ENCODE results near the gene ZMAT5.

- no peak for TF ChIP-seq CTCF (optimal IDR thresholded peaks at IDR 0.05 in 1 of 3, IDR thresholded peaks at IDR 0.05 in 1 of 3, conservative IDR thresholded peaks at IDR 0.05 in 1 of 3; ENCODE audit: extremely low read depth in 1 of 3, insufficient read depth in 2 of 3, low read length in 3 of 3)
- no peak for TF ChIP-seq EZH2 (IDR thresholded peaks at IDR 0.05; ENCODE audit: low read length)
Observed at GRCh38 chr22:29758959-29759358, 7.8 kb downstream of the ZMAT5 start.
